Measurements from ENCODE around the gene SLC29A3. TPM values are rescaled to one million over a fixed set of nuclear protein-coding genes. Genes with fewer than 3 reads are reported as not detected.
A peak's percentile ranks its signal among the peaks of the same experiment; 100 is the strongest.

The SLC29A3 gene
- total RNA-seq, 2 experiments from 2014 or later: 2.3 to 2.5 TPM

DNA sequence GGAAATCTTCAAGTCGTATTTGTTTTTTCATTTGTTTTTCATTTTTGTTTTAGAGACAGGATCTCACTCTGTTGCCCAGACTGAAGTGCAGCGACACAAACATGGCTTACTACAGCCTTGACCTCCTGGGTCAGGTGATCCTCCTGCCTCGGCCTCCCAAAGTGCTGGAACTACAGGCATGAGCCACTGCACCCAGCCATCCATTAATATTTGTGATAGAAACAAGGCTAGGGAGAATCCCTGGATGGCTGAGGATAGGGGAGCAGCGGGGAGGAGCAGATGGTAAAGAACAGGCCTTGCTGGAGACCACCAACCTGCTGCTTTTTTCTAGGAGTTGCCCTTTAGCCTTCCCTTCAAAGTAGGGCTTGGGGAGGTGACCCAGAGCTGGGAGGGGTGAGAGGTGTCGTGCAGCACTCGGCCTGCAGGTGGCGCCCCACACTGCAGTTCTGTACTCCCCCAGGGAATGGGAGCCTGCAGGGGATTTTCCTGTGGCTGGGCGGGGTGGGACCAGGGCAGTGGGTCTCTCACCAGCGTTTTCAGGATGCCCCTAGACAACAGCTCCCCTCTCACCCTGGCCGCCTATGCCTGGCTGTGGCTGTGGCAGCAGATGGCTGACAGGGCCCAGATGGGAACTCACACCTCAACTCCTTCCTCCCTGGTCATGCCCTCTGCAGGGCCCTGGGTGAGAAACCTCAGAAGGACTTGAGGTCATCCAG lies 65.1 kb downstream of the SLC29A3 start:
- H3K27me3 ChIP-seq (ENCODE audit: control insufficient read depth in 1 of 2, insufficient read depth in 2 of 2, low read length in 2 of 2): no peaks in the 10 kb centered on the region
- H3K36me3 ChIP-seq (ENCODE audit: insufficient read depth, low read length): no peaks in the 10 kb centered on the region
- H3K4me1 Mint-ChIP-seq (ENCODE audit: low read depth): no peaks in the 10 kb centered on the region
- no peaks in the 10 kb centered on the region for H3K36me3 Mint-ChIP-seq (ENCODE audit: low read depth)
- H3K9me3 ChIP-seq (ENCODE audit: control insufficient read depth in 1 of 2, insufficient read depth in 1 of 2, low read length in 2 of 2): no peaks in the 10 kb centered on the region
- H3K9me3 Mint-ChIP-seq: no peaks in the 10 kb centered on the region
- no peak overlapping the region for H3K27ac ChIP-seq (ENCODE audit: low read depth in 1 of 2, low read length in 2 of 2)
- DNase-seq (peak; percentile 52 to 84 (median 67)), ATAC-seq (ENCODE audit: poor library complexity) (peak; percentile 96)
- ChIA-PET POLR2A (interaction anchor here (0.6 to 1.0 kb wide), 2 partner anchors 15 to 429 kb away, joined by 3 read pairs; no protein-coding TSS in a partner anchor), CTCF (interaction anchor here (0.6 to 1.7 kb wide), 11 partner anchors 8 to 431 kb away, joined by 3 to 10 read pairs (median 5); partner anchors contain the start of gene SLC29A3)
- H3K27me3 Mint-ChIP-seq: no peaks in the 10 kb centered on the region
- TF ChIP-seq, protein P1, sequence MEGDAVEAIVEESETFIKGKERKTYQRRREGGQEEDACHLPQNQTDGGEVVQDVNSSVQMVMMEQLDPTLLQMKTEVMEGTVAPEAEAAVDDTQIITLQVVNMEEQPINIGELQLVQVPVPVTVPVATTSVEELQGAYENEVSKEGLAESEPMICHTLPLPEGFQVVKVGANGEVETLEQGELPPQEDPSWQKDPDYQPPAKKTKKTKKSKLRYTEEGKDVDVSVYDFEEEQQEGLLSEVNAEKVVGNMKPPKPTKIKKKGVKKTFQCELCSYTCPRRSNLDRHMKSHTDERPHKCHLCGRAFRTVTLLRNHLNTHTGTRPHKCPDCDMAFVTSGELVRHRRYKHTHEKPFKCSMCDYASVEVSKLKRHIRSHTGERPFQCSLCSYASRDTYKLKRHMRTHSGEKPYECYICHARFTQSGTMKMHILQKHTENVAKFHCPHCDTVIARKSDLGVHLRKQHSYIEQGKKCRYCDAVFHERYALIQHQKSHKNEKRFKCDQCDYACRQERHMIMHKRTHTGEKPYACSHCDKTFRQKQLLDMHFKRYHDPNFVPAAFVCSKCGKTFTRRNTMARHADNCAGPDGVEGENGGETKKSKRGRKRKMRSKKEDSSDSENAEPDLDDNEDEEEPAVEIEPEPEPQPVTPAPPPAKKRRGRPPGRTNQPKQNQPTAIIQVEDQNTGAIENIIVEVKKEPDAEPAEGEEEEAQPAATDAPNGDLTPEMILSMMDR (IDR thresholded peaks at IDR 0.05): peak; percentile 90
- H3K4me1 ChIP-seq (ENCODE audit: insufficient read depth, low read length): peaks cover 5% of the 10 kb centered on the region
- no peak overlapping the region for H3K27ac Mint-ChIP-seq
- no peak overlapping the region for H3K4me3 Mint-ChIP-seq
- intact Hi-C loops (cut with DNase I, micrococcal nuclease): loop anchor here (1.0 to 2.0 kb wide), 5 partner anchors 69 to 512 kb away; no protein-coding TSS in a partner anchor
- no peak overlapping the region for H3K4me3 ChIP-seq (ENCODE audit: low read length)

DNA sequence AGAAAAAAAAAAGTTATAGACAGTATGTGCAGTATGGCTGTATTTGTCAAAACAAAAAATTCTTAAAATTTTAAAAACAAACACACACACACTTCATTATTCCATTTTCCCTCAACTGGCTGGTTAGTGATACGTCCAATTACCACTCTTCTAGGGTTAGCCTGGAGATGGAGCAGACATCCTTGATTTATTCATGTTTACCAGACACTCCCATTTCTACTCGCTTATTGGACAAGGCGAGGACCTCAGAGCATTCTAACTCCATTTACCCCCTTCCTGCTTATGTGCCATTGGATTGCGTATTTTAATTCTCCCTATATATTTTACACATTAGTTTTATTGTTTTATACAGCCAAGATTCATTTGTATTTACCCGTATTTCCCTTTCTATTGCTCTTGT lies 69.1 kb downstream of the SLC29A3 start:
- no peaks in the 10 kb centered on the region for H3K36me3 Mint-ChIP-seq (ENCODE audit: low read depth)
- ChIA-PET POLR2A (no interaction called here), CTCF (no interaction called here)
- no peaks in the 10 kb centered on the region for H3K9me3 Mint-ChIP-seq
- H3K27me3 Mint-ChIP-seq: peaks cover 15% of the 10 kb centered on the region
- Histone ChIP-seq H3K27ac (ENCODE audit: low read depth in 1 of 2, low read length in 2 of 2) (no peak overlapping the region), H3K36me3 (ENCODE audit: insufficient read depth, low read length) (no peaks in the 10 kb centered on the region), H3K27me3 (ENCODE audit: control insufficient read depth in 1 of 2, insufficient read depth in 2 of 2, low read length in 2 of 2) (peaks cover 9 to 11% of the 10 kb centered on the region in 2 experiments), H3K4me3 (ENCODE audit: low read length) (no peak overlapping the region), H3K9me3 (ENCODE audit: control insufficient read depth in 1 of 2, insufficient read depth in 1 of 2, low read length in 2 of 2) (no peaks in the 10 kb centered on the region), H3K4me1 (ENCODE audit: insufficient read depth, low read length) (peaks cover 8% of the 10 kb centered on the region)
- no peaks in the 10 kb centered on the region for H3K4me1 Mint-ChIP-seq (ENCODE audit: low read depth)
- TF ChIP-seq, protein P1 (IDR thresholded peaks at IDR 0.05): no peak
- no peak overlapping the region for H3K4me3 Mint-ChIP-seq
- ATAC-seq (ENCODE audit: poor library complexity): no peak
- H3K27ac Mint-ChIP-seq: no peak overlapping the region
- DNase-seq: no peak
- intact Hi-C loops (cut with DNase I, micrococcal nuclease): no loop called here

DNA sequence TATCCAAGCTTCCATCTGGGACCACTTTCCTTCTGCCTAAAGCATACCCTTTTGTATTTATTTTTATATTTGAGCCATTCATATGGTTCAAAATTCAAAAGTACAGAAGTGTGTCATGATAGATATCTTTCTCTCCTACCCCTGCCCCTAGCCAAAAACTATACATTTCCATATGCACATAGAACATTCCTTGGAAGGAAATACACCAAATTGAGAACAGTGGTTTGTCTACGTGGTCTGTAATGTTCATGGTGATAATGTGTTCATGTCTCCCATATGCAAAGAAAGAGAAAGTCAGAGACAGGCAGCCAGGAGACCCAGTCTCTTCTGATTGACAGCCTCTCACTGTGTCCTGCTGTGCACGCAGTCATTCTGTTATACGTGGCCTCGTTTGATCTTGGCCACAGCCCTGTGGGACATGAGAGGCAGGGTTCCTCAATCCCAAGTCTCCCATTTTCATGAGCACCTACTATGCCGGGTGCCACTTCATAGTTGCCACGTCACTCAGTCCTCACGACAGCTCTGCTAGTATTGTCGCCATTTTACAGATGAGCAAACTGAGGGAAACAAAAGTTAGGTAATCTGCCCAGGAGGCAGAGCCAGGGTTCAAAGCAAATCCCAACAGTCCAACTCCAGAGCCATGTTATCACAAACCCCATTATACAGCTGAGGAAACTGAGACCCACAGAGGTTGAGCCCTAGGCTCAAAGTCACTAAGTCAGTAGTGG lies 69.7 kb downstream of the SLC29A3 start:
- H3K4me1 Mint-ChIP-seq (ENCODE audit: low read depth): no peaks in the 10 kb centered on the region
- Histone ChIP-seq H3K4me1 (ENCODE audit: insufficient read depth, low read length) (peaks cover 8% of the 10 kb centered on the region), H3K9me3 (ENCODE audit: control insufficient read depth in 1 of 2, insufficient read depth in 1 of 2, low read length in 2 of 2) (no peaks in the 10 kb centered on the region), H3K27me3 (ENCODE audit: control insufficient read depth in 1 of 2, insufficient read depth in 2 of 2, low read length in 2 of 2) (peaks cover 11% of the 10 kb centered on the region in 2 experiments), H3K36me3 (ENCODE audit: insufficient read depth, low read length) (no peaks in the 10 kb centered on the region), H3K27ac (ENCODE audit: low read depth in 1 of 2, low read length in 2 of 2) (no peak overlapping the region), H3K4me3 (ENCODE audit: low read length) (no peak overlapping the region)
- ATAC-seq (ENCODE audit: poor library complexity) (no peak), DNase-seq (no peak)
- no peaks in the 10 kb centered on the region for H3K9me3 Mint-ChIP-seq
- H3K36me3 Mint-ChIP-seq (ENCODE audit: low read depth): no peaks in the 10 kb centered on the region
- intact Hi-C loops (cut with DNase I, micrococcal nuclease): no loop called here
- H3K4me3 Mint-ChIP-seq: no peak overlapping the region
- ChIA-PET POLR2A (no interaction called here), CTCF (interaction anchor here (1.0 kb wide), 1 partner anchor 319 kb away, joined by 4 read pairs; no protein-coding TSS in a partner anchor)
- H3K27me3 Mint-ChIP-seq: peaks cover 20% of the 10 kb centered on the region
- TF ChIP-seq, protein P1 (IDR thresholded peaks at IDR 0.05): no peak
- H3K27ac Mint-ChIP-seq: no peak overlapping the region
